H1 (cell line): ENCODE measurements around the gene FKBP10. TPM values are rescaled to one million over a fixed set of nuclear protein-coding genes. Genes with fewer than 3 reads are reported as not detected.
A peak's percentile ranks its signal among the peaks of the same experiment; 100 is the strongest.

Source experiments
- CTCF ChIA-PET: fragments of 300-600 bp; sonication (Branson Sonifier 250); formaldehyde crosslinking; loops from one replicate; lab custom pipeline; 2021; ENCODE audit not compliant: partially characterized antibody; lab: Charles Lee
- POLR2A ChIA-PET: fragments of 300-600 bp; sonication (Branson Sonifier 250); formaldehyde crosslinking; loops from one replicate; lab custom pipeline; 2021; ENCODE audit warnings: inconsistent platforms; ENCODE audit not compliant: partially characterized antibody; lab: Charles Lee
- DNase-seq, 2 experiments: peaks; one replicate each; pipeline versions ENCODE4 v3.0.0 to v3.0.0-alpha.2; 2010 to 2022; ENCODE audit warnings: low spot score in 2 of 2, low read depth in 1 of 2, mixed read lengths in 1 of 2
- FAIRE-seq: peaks from 2 replicates; lab custom pipeline; 2011; peaks lifted over from hg19 to GRCh38; lab: Jason Lieb, UNC
- H2AFZ ChIP-seq: 2 replicates; pipeline ENCODE4 v1.8.1; 2012; ENCODE audit warnings: low read length, inconsistent platforms
- H2AK5ac ChIP-seq: 2 replicates; pipeline ENCODE4 v1.6.1; 2013; ENCODE audit warnings: low read depth, low read length
- H2BK120ac ChIP-seq: replicated peaks from 2 replicates; pipeline ENCODE3; 2013; ENCODE audit warnings: low read depth, low read length, inconsistent platforms
- H2BK12ac ChIP-seq: 2 replicates; pipeline ENCODE4 v1.6.1; 2013; ENCODE audit warnings: low read depth, low read length
- H2BK15ac ChIP-seq: 2 replicates; pipeline ENCODE4 v1.6.1; 2013; ENCODE audit warnings: low read length
- H2BK20ac ChIP-seq: 2 replicates; pipeline ENCODE4 v1.6.1; 2013; ENCODE audit warnings: low read length
- H2BK5ac ChIP-seq: 2 replicates; pipeline ENCODE4 v1.6.1; 2013; ENCODE audit warnings: low read depth, low read length
- H3K14ac ChIP-seq: 2 replicates; pipeline ENCODE4 v1.6.1; 2013; ENCODE audit warnings: inconsistent platforms; ENCODE audit not compliant: insufficient read length
- H3K18ac ChIP-seq: 2 replicates; pipeline ENCODE4 v1.6.1; 2013; ENCODE audit warnings: low read length; ENCODE audit errors: extremely low read depth
- H3K23ac ChIP-seq: 2 replicates; pipeline ENCODE4 v1.6.1; 2013; ENCODE audit warnings: inconsistent platforms; ENCODE audit not compliant: insufficient read length
- H3K23me2 ChIP-seq: 2 replicates; pipeline ENCODE4 v1.6.1; 2013; ENCODE audit warnings: low read depth, low read length
- H3K27ac ChIP-seq: 2 replicates; pipeline ENCODE4 v1.6.1; 2011; ENCODE audit warnings: low read depth, low read length, inconsistent platforms
- H3K27me3 ChIP-seq, 4 experiments: replicated peaks in 1 of 4; 1 replicate in 1 of 4; 2 replicates in 3 of 4; pipeline versions ENCODE4 v1.6.1 to v1.8.1; 2011 to 2013; ENCODE audit warnings: low read length in 3 of 4, mild to moderate bottlenecking in 3 of 4, inconsistent platforms in 2 of 4, mixed read lengths in 2 of 4, moderate library complexity in 1 of 4; ENCODE audit not compliant: control insufficient read depth in 3 of 4, insufficient read depth in 3 of 4; ENCODE audit errors: extremely low read depth in 1 of 4
- H3K36me3 ChIP-seq, 4 experiments: 2 replicates each; pipeline versions ENCODE4 v1.6.1 to v1.8.1; 2011 to 2013; ENCODE audit warnings: mild to moderate bottlenecking in 4 of 4, low read length in 3 of 4, moderate library complexity in 2 of 4, control low read depth in 1 of 4, inconsistent platforms in 1 of 4; ENCODE audit not compliant: insufficient read depth in 4 of 4, control insufficient read depth in 2 of 4
- H3K4ac ChIP-seq: replicated peaks from 2 replicates; pipeline ENCODE3; 2013; ENCODE audit warnings: low read length, low read depth, mixed read lengths, inconsistent platforms; ENCODE audit not compliant: insufficient read length
- H3K4me1 ChIP-seq, 4 experiments: replicated peaks in 1 of 4; 1 replicate in 1 of 4; 2 replicates in 3 of 4; pipeline versions ENCODE4 v1.6.1 to v1.8.1; 2011 to 2013; ENCODE audit warnings: low read length in 3 of 4, inconsistent platforms in 2 of 4, mixed read lengths in 1 of 4; ENCODE audit not compliant: insufficient read depth in 4 of 4, control insufficient read depth in 3 of 4
- H3K4me2 ChIP-seq, 2 experiments: 2 replicates each; pipeline versions ENCODE4 v1.6.1 to v1.8.1; 2011 to 2013; ENCODE audit warnings: low read depth in 2 of 2, low read length in 2 of 2, control low read depth in 1 of 2, inconsistent platforms in 1 of 2, mild to moderate bottlenecking in 1 of 2; ENCODE audit not compliant: insufficient read depth in 1 of 2
- H3K4me3 ChIP-seq, 4 experiments: fragments of 200-600, 300-600 bp in 1 of 4; sonication (generic), shearing (Covaris generic), sonication (Bioruptor Twin) in 1 of 4; 2 replicates each; pipeline versions ENCODE4 v1.5.1 to v1.8.1; 2011 to 2016; ENCODE audit warnings: low read length in 4 of 4, low read depth in 3 of 4, control low read depth in 2 of 4, inconsistent platforms in 2 of 4, mild to moderate bottlenecking in 2 of 4, mixed read lengths in 1 of 4, moderate library complexity in 1 of 4; ENCODE audit not compliant: insufficient read depth in 2 of 4; ENCODE audit errors: extremely low read depth in 1 of 4
- H3K56ac ChIP-seq: replicated peaks from 2 replicates; pipeline ENCODE3; 2013; ENCODE audit warnings: low read depth, mild to moderate bottlenecking, mixed read lengths, low read length, inconsistent platforms; ENCODE audit not compliant: insufficient read length
- H3K79me1 ChIP-seq: 2 replicates; pipeline ENCODE4 v1.6.1; 2013; ENCODE audit warnings: low read depth, low read length, control low read depth
- H3K79me2 ChIP-seq, 2 experiments: 2 replicates each; pipeline versions ENCODE4 v1.6.1 to v1.8.1; 2012 to 2013; ENCODE audit warnings: low read length in 2 of 2, mild to moderate bottlenecking in 2 of 2, inconsistent platforms in 1 of 2; ENCODE audit not compliant: insufficient read depth in 2 of 2, control insufficient read depth in 1 of 2
- H3K9ac ChIP-seq, 4 experiments: replicated peaks in 1 of 4; 1 replicate in 1 of 4; 2 replicates in 3 of 4; pipeline versions ENCODE4 v1.6.1 to v1.8.1; 2011 to 2013; ENCODE audit warnings: low read depth in 3 of 4, low read length in 3 of 4, control low read depth in 2 of 4, mild to moderate bottlenecking in 2 of 4, moderate library complexity in 2 of 4, inconsistent platforms in 1 of 4; ENCODE audit errors: extremely low read depth in 1 of 4
- H3K9me3 ChIP-seq, 2 experiments: 2 replicates each; pipeline versions ENCODE4 v1.6.1 to v1.8.1; 2012 to 2013; ENCODE audit warnings: mild to moderate bottlenecking in 2 of 2, moderate library complexity in 2 of 2, control low read depth in 1 of 2, inconsistent platforms in 1 of 2, low read depth in 1 of 2, low read length in 1 of 2, mixed read lengths in 1 of 2; ENCODE audit not compliant: insufficient read depth in 2 of 2
- H4K20me1 ChIP-seq, 2 experiments: replicated peaks in 1 of 2; 2 replicates each; pipeline versions ENCODE3 to v1.8.1; 2011 to 2013; ENCODE audit warnings: inconsistent platforms in 2 of 2, low read length in 2 of 2, mild to moderate bottlenecking in 1 of 2; ENCODE audit not compliant: insufficient read depth in 2 of 2, control insufficient read depth in 1 of 2
- H4K5ac ChIP-seq: 2 replicates; pipeline ENCODE4 v1.6.1; 2013; ENCODE audit warnings: low read length, low read depth, mixed read lengths, inconsistent platforms; ENCODE audit not compliant: insufficient read length
- H4K8ac ChIP-seq: 2 replicates; pipeline ENCODE4 v1.8.0; 2013; ENCODE audit warnings: mild to moderate bottlenecking, moderate library complexity, low read length, inconsistent platforms; ENCODE audit not compliant: insufficient read depth; ENCODE audit errors: extremely low read depth
- H4K91ac ChIP-seq: replicated peaks from 2 replicates; pipeline ENCODE3; 2013; ENCODE audit warnings: low read length, mixed read lengths, inconsistent platforms; ENCODE audit not compliant: insufficient read length
- EZH2 ChIP-seq: fragments of 200-600 bp; sonication (generic); IDR thresholded peaks from 2 replicates; pipeline ENCODE4 v1.7.1; 2012; ENCODE audit warnings: low read depth, mild to moderate bottlenecking, moderate library complexity, low read length, inconsistent platforms; ENCODE audit not compliant: severe bottlenecking
- WGBS, 2 experiments: shearing (Covaris generic) in 1 of 2; methylation state at CpG; one replicate each; pipeline versions ENCODE4 v1.1.6 to v1.1.7; 2013 to 2015; ENCODE audit warnings: low lambda C conversion rate in 2 of 2, mixed read lengths in 2 of 2, inconsistent platforms in 1 of 2, low coverage in 1 of 2, missing lambda C conversion rate in 1 of 2; ENCODE audit not compliant: insufficient replicate concordance in 2 of 2, insufficient coverage in 1 of 2, insufficient read length in 1 of 2; ENCODE audit errors: extremely low coverage in 1 of 2, missing lambda C conversion rate in 1 of 2; 5-methylcytosine and 5-hydroxymethylcytosine counted together
- polyA plus RNA-seq, 7 experiments: library from polyadenylated mRNA; depleted of rRNA in 3 of 7; stranded (reverse) in 5 of 7; unstranded in 2 of 7; fragments of >200 nt in 5 of 7; fragments of 200-250 nt in 2 of 7; gene quantifications; 1 replicate in 5 of 7; 2 replicates in 1 of 7; 4 replicates in 1 of 7; pipeline versions ENCODE4 v1.2.1 to v1.2.3, GENCODE V29; 2011 to 2013; ENCODE audit warnings: missing spikeins in 2 of 7, mixed read lengths in 2 of 7
- total RNA-seq: library from RNA; stranded (reverse); fragmentation: NEBNext Ultra II Directional; extraction: Animal tissue kit (Norgen Biotek cat#: 25700); gene quantifications from 2 replicates; pipeline ENCODE4 v1.2.1, GENCODE V29; 2021
- TF ChIP-seq, protein P1 (sequence below): IDR thresholded peaks from 2 replicates; pipeline ENCODE4 v1.6.1; 2012; ENCODE audit warnings: inconsistent platforms

Gene FKBP10
- total and polyA plus RNA-seq, 2 of the 8 experiments (the other 6 are each of a cell fraction or from before 2014, with no cell fraction given) = 173 to 283 TPM

DNA sequence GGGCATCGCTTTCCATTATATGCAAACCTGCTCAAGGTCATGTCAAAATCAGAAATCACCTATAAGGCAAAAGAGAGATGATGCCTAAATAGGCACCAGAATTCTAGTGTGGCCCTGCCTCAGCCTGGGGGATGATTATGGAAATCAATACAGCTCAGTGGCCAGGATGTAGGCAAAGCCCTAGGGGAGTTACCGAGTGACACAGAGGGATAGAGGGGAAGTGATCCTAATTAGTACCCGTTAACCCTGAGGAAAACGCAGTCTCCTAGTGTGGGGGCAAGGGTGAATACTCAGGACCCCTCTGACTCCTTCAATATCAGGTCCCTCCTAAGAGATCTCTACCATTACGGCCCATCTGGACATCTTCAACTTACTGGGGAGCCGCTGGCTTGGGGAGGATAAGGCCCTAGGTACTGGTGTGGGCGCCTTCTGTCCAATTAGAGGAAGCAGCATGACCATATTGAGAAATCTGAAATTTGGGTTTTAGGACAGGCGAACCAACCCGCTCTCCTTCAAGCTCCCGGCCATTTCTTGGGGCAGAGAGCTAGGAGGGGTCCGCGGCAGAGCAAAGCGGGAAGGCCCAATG lies 22.5 kb downstream of the FKBP10 start:
- FAIRE-seq (no peak), DNase-seq (no peak)
- WGBS, 2 experiments = 24% methylated on average over 13 of the region's 13 CpGs; no CpG with 5 or more reads in 1 of the 2 experiments
- peaks cover 0 to 5% (median 0%) of the 10 kb centered on the region in 4 experiments; a peak in 1 of 7 replicates for H3K27me3 ChIP-seq
- H3K23ac ChIP-seq = no peak overlapping the region
- POLR2A ChIA-PET = interaction anchor here (1.1 to 3.3 kb wide), 11 partner anchors 10 to 145 kb away, joined by 3 to 18 read pairs (median 5); partner anchors contain the start of genes ACLY, FKBP10 and JUP
- peak overlapping the region; percentile 80 to 83 for H3K4me2 ChIP-seq
- H2AK5ac ChIP-seq = no peak overlapping the region
- no peak overlapping the region for H3K4ac ChIP-seq
- peaks cover 0 to 23% (median 7%) of the 10 kb centered on the region in 4 experiments; a peak in 4 of 8 replicates for H3K36me3 ChIP-seq
- peak overlapping the region; percentile 42; the same call in 1 of the 2 replicates for H2AFZ ChIP-seq
- H2BK120ac ChIP-seq = no peak overlapping the region
- peaks cover 5% of the 10 kb centered on the region; the same call in 1 of the 2 replicates for H3K79me1 ChIP-seq
- H3K14ac ChIP-seq = no peak overlapping the region
- H4K91ac ChIP-seq = no peak overlapping the region
- H3K4me1 ChIP-seq = peaks cover 0 to 5% (median 0%) of the 10 kb centered on the region in 4 experiments; a peak in 1 of 7 replicates
- no peaks in the 10 kb centered on the region for H4K20me1 ChIP-seq
- peak overlapping the region; percentile 46 for H3K56ac ChIP-seq
- no peaks in the 10 kb centered on the region for H3K9me3 ChIP-seq
- no peak overlapping the region for H4K5ac ChIP-seq
- no peak overlapping the region for H4K8ac ChIP-seq
- H3K27ac ChIP-seq = no peak overlapping the region
- H3K79me2 ChIP-seq = no peaks in the 10 kb centered on the region
- H3K4me3 ChIP-seq = peak overlapping the region; percentile 74 to 96 (median 82)
- H2BK15ac ChIP-seq = no peak overlapping the region
- no peak overlapping the region for H2BK20ac ChIP-seq
- no peak overlapping the region for H2BK12ac ChIP-seq
- H3K9ac ChIP-seq = peak overlapping the region in 3 of 4 experiments; percentile 54 to 78 (median 62); a peak in 5 of 7 replicates
- 0 out of 2 replicates have a peak overlapping the region, but pooled peaks have one; percentile 35 for H2BK5ac ChIP-seq
- TF ChIP-seq, protein P1, sequence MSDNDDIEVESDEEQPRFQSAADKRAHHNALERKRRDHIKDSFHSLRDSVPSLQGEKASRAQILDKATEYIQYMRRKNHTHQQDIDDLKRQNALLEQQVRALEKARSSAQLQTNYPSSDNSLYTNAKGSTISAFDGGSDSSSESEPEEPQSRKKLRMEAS = no peak
- peak; percentile 31 for TF ChIP-seq EZH2
- TF ChIP-seq, all 59 proteins: peak for 1
- Histone ChIP-seq H3K23me2 (peaks cover 6% of the 10 kb centered on the region; the same call in 1 of the 2 replicates), H3K18ac (no peak overlapping the region)
- CTCF ChIA-PET = interaction anchor here (1.0 to 2.3 kb wide), 4 partner anchors 12 to 41 kb away, joined by 3 to 6 read pairs (median 3); no protein-coding TSS in a partner anchor
